Activated CD4-positive, alpha-beta T cell treated with anti-CD3 and anti-CD28 coated beads, Interleukin-2, amount 50 U/mL, for 48 hours (primary cell): Measurements from ENCODE around the gene APMAP.
"Not testable (repeated sequence)": the region's sequence is repeated elsewhere in the genome, so short reads cannot be mapped to it uniquely, and the experiment has no call there.

Source experiments
- DNase-seq, 2 experiments: peaks; one replicate each; pipeline ENCODE4 v3.0.0-alpha.2; 2020

The APMAP gene

GRCh38 chr20:24929867-24930723, 62.5 kb downstream of the APMAP start:
- DNase-seq: not testable (repeated sequence)

GRCh38 chr20:24929259-24929658, 63.3 kb downstream of the APMAP start:
- DNase-seq: not testable (repeated sequence)

GRCh38 chr20:24920706-24921105, 71.8 kb downstream of the APMAP start:
- DNase-seq: not testable (repeated sequence)

- not testable (repeated sequence) for DNase-seq
Observed at GRCh38 chr20:24919665-24920064, 72.9 kb downstream of the APMAP start.

- no peak for DNase-seq
Observed at GRCh38 chr20:24918579-24919566, 73.7 kb downstream of the APMAP start.

GRCh38 chr20:24917797-24918578, 74.6 kb downstream of the APMAP start:
- DNase-seq: peak; percentile 60 to 66

- DNase-seq: no peak
Observed at GRCh38 chr20:24917056-24917455, 75.5 kb downstream of the APMAP start.

GRCh38 chr20:24916412-24916811, 76.1 kb downstream of the APMAP start:
- DNase-seq: no peak

GRCh38 chr20:24915892-24916291, 76.7 kb downstream of the APMAP start:
- no peak for DNase-seq

- no peak for DNase-seq
Observed at GRCh38 chr20:24915440-24915839, 77.1 kb downstream of the APMAP start.

- no peak for DNase-seq
Observed at GRCh38 chr20:24914388-24915241, 77.9 kb downstream of the APMAP start.

- no peak for DNase-seq
Observed at GRCh38 chr20:24913076-24913628, 79.4 kb downstream of the APMAP start.
